ENCODE results near the gene PCK1. TPM values are rescaled to one million over a fixed set of nuclear protein-coding genes. Genes with fewer than 3 reads are reported as not detected.

The PCK1 gene
- total RNA-seq, 2 donors from 2014 or later = 272 TPM

- Histone ChIP-seq H3K9me3 (no peaks in the 10 kb centered on the region), H3K36me3 (no peaks in the 10 kb centered on the region), H3K4me1 (no peaks in the 10 kb centered on the region), H3K4me3 (no peak overlapping the region), H3K27me3 (no peaks in the 10 kb centered on the region), H3K9ac (ENCODE audit: low read depth in 2 of 2, low read length in 2 of 2) (peak overlapping the region in 1 of 2 donors; percentile 5), H3K27ac (no peak overlapping the region)
- no peak for DNase-seq
- intact Hi-C loops (cut with DNase I) = no loop called here
- TF ChIP-seq, protein P1, sequence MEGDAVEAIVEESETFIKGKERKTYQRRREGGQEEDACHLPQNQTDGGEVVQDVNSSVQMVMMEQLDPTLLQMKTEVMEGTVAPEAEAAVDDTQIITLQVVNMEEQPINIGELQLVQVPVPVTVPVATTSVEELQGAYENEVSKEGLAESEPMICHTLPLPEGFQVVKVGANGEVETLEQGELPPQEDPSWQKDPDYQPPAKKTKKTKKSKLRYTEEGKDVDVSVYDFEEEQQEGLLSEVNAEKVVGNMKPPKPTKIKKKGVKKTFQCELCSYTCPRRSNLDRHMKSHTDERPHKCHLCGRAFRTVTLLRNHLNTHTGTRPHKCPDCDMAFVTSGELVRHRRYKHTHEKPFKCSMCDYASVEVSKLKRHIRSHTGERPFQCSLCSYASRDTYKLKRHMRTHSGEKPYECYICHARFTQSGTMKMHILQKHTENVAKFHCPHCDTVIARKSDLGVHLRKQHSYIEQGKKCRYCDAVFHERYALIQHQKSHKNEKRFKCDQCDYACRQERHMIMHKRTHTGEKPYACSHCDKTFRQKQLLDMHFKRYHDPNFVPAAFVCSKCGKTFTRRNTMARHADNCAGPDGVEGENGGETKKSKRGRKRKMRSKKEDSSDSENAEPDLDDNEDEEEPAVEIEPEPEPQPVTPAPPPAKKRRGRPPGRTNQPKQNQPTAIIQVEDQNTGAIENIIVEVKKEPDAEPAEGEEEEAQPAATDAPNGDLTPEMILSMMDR (IDR thresholded peaks at IDR 0.05) = no peak
Measured at GRCh38 chr20:57615445-57615811, 54.5 kb downstream of the PCK1 start.

DNA sequence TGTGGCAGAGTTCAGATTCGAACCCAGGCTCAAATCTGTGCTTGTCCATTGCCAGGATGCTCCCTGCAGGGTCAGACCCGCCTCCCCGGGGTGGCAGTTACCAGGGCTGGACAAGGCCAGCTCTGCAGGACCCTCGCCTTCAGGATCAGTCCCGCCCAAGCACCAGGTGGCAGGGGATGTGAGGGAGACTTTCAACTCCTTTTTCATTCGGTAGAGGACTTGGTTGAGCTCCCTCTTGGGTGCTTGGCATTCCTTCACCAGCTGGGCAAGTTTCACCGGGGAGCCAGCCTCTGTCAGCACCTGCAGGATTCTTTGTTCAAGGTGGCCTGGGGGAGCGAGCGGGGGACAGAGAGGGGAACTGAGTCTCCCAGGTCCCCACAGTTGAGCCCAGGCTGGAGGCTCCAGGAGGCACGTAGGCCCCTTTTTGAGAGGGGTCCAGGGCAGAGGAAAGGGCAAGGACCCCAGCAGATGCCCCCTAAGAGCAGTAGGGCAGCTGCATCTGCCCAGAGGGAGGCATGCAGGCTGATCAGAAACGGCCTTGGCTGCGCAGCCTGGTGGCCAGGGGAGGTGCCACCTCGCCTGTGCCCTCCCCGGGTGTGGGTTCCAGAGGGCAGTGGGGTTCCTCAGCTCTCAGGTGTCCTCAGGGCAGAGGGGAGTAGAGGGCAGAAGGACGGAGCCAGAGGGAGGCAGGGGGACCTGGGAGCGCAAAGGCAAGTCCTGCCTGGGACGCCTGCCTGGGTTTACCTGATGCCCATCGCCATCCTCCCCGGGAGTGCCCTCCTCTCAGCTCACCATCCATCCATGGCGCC, 55.4 kb downstream of the PCK1 start:
- Histone ChIP-seq H3K9ac (ENCODE audit: low read depth in 2 of 2, low read length in 2 of 2) (no peak overlapping the region), H3K4me1 (no peaks in the 10 kb centered on the region), H3K9me3 (no peaks in the 10 kb centered on the region), H3K27me3 (no peaks in the 10 kb centered on the region), H3K4me3 (no peak overlapping the region), H3K27ac (no peak overlapping the region), H3K36me3 (no peaks in the 10 kb centered on the region)
- TF ChIP-seq, protein P1 (IDR thresholded peaks at IDR 0.05) = no peak
- intact Hi-C loops (cut with DNase I) = no loop called here
- peak; percentile 20 for DNase-seq

DNA sequence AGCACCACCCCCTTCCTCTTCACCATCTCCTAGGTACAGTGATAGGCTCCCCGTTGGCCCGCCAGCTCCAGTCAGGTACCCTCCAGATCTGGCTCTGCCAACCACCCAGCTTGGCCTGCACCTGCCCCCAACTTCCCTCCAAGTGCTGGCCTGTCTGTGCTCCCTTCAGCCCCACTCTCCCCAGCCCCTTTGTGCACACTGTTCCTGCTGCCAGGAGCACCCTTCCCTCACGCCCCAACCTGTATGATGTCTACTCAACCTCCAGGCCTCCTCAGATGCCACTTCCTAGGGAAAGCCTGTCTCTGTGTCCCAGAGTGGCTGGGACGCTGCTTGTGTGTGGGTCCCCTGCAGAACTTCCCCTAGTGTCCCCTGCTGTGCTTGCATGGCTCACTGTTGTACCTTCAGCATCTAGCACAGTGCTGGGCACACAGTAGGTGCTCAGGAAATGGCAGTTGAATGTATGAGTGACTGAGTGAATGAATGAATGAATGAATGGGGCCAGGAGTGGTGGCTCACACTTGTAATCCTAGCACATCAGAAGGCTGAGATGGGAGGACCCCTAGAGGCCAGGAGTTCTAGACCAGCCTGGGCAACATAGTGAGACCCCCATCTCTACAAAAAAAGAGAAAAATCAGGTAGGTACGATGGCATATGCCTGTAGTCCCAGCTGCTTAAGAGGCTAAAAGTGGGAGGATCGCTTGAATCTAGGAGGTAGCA, 56.3 kb downstream of the PCK1 start:
- Histone ChIP-seq H3K9ac (ENCODE audit: low read depth in 2 of 2, low read length in 2 of 2) (no peak overlapping the region), H3K4me1 (no peaks in the 10 kb centered on the region), H3K4me3 (no peak overlapping the region), H3K9me3 (no peaks in the 10 kb centered on the region), H3K27ac (peak overlapping the region; percentile 73), H3K36me3 (no peaks in the 10 kb centered on the region), H3K27me3 (no peaks in the 10 kb centered on the region)
- no peak for DNase-seq
- TF ChIP-seq, protein P1 (IDR thresholded peaks at IDR 0.05) = no peak
- intact Hi-C loops (cut with DNase I) = no loop called here

Other genes starting within 250 kb of the PCK1 start
- not detected for gene SPO11, start 231.3 kb upstream of the PCK1 start, total RNA-seq
- gene RAE1, start 209.9 kb upstream of the PCK1 start, total RNA-seq = 10 to 100 TPM; 20.3 to 29.3 TPM
- gene RBM38, start 169.7 kb upstream of the PCK1 start, total RNA-seq = 10 to 100 TPM; 41.3 to 43.1 TPM
- under 1 TPM in 1 of 2 donors, not detected in 1; 0.47 TPM for gene CTCFL, start 36.0 kb upstream of the PCK1 start, total RNA-seq
- gene ZBP1, start 59.3 kb downstream of the PCK1 start, total RNA-seq = 1 to 10 TPM; 2.7 to 3.4 TPM
- gene PMEPA1, start 148.9 kb downstream of the PCK1 start, total RNA-seq = 10 to 100 TPM; 13.0 to 26.1 TPM